HEK293 (cell line): ENCODE results near the gene CFH.

Experiments used
- CTCF ChIP-seq: fragments of 450-650 bp; formaldehyde crosslinking; IDR thresholded peaks from 2 replicates; pipeline ENCODE4 v1.5.1; 2016; ENCODE audit warnings: missing biosample characterization, missing genetic modification characterization
- ZNF558 ChIP-seq: fragments of 450-650 bp; formaldehyde crosslinking; IDR thresholded peaks from 2 replicates; pipeline ENCODE4 v1.5.1; 2016; ENCODE audit warnings: missing biosample characterization, missing genetic modification characterization

GRCh38 chr1:196603651-196604050 is 48.2 kb upstream of the CFH start:
- TF ChIP-seq ZNF558 (no peak), CTCF (tag by site-specific recombination) (no peak)
